Thyroid gland (tissue), 4 donors: ENCODE results near the gene TTC4.

Experiments
- CTCF ChIP-seq, 6 experiments: fragments of 200-600 bp in 3 of 6; fragments of 450-650 bp in 3 of 6; sonication (generic) in 3 of 6; IDR thresholded peaks; one replicate each; pipeline ENCODE4 v1.5.1; 2016 to 2019; ENCODE audit warnings: antibody characterized with exemption in 6 of 6, mild to moderate bottlenecking in 2 of 6, inconsistent platforms in 1 of 6, moderate library complexity in 1 of 6
- POLR2A ChIP-seq, 2 donors: fragments of 450-650 bp; IDR thresholded peaks; one replicate each; pipeline ENCODE4 v1.6.1; 2017; ENCODE audit warnings: antibody characterized with exemption in 2 of 2, mild to moderate bottlenecking in 2 of 2, moderate library complexity in 1 of 2

GRCh38 chr1:54708385-54708784 lies 7.3 kb upstream of the TTC4 start:
- TF ChIP-seq CTCF (IDR thresholded peaks at IDR 0.05), result no peak
- TF ChIP-seq POLR2A (IDR thresholded peaks at IDR 0.05), result no peak
